Fibroblast of lung (primary cell): Measurements from ENCODE around the gene ATRN. TPM values are rescaled to one million over a fixed set of nuclear protein-coding genes. Genes with fewer than 3 reads are reported as not detected.

Source experiments
- DNase-seq, 2 donors: peaks; one replicate each; pipeline versions ENCODE4 v3.0.0 to v3.0.0-alpha.2; 2010; ENCODE audit warnings: low read depth in 2 of 2
- H2AFZ ChIP-seq: 2 replicates; pipeline ENCODE4 v1.5.1; 2012; ENCODE audit warnings: low read length, control low read depth, inconsistent platforms
- H3K27ac ChIP-seq: 2 replicates; pipeline ENCODE4 v1.5.1; 2011; ENCODE audit warnings: low read length, control low read depth; ENCODE audit not compliant: insufficient read depth
- H3K27me3 ChIP-seq: 2 replicates; pipeline ENCODE4 v1.5.1; 2011; ENCODE audit warnings: mild to moderate bottlenecking, low read length; ENCODE audit not compliant: control insufficient read depth, insufficient read depth
- H3K36me3 ChIP-seq: 2 replicates; pipeline ENCODE4 v1.5.1; 2011; ENCODE audit warnings: low read length; ENCODE audit not compliant: control insufficient read depth, insufficient read depth
- H3K4me1 ChIP-seq: 2 replicates; pipeline ENCODE4 v1.5.1; 2011; ENCODE audit warnings: low read length; ENCODE audit not compliant: control insufficient read depth, insufficient read depth; ENCODE audit errors: extremely low read depth
- H3K4me2 ChIP-seq: 2 replicates; pipeline ENCODE4 v1.5.1; 2011; ENCODE audit warnings: low read length, control low read depth; ENCODE audit not compliant: insufficient read depth; ENCODE audit errors: extremely low read depth
- H3K4me3 ChIP-seq, 4 experiments: fragments of 200-600 bp in 1 of 4; sonication (generic) in 1 of 4; replicated peaks in 1 of 4; 2 replicates each; pipeline ENCODE4 v1.5.1; 2011 to 2016; ENCODE audit warnings: low read length in 4 of 4, low read depth in 3 of 4, mild to moderate bottlenecking in 3 of 4, control low read depth in 2 of 4, inconsistent platforms in 1 of 4, mixed read lengths in 1 of 4; ENCODE audit not compliant: insufficient read depth in 1 of 4; ENCODE audit errors: control extremely low read depth in 1 of 4
- H3K79me2 ChIP-seq: 2 replicates; pipeline ENCODE4 v1.5.1; 2012; ENCODE audit warnings: mild to moderate bottlenecking, low read length, inconsistent platforms; ENCODE audit not compliant: control insufficient read depth, insufficient read depth
- H3K9ac ChIP-seq: 2 replicates; pipeline ENCODE4 v1.5.1; 2011; ENCODE audit warnings: mild to moderate bottlenecking, low read length, control low read depth; ENCODE audit not compliant: insufficient read depth
- H3K9me3 ChIP-seq: 2 replicates; pipeline ENCODE4 v1.5.1; 2012; ENCODE audit warnings: low read depth, low read length; ENCODE audit not compliant: control insufficient read depth, insufficient read depth
- H4K20me1 ChIP-seq: 2 replicates; pipeline ENCODE4 v1.5.1; 2011; ENCODE audit warnings: low read length; ENCODE audit not compliant: control insufficient read depth, insufficient read depth; ENCODE audit errors: extremely low read depth
- EZH2 ChIP-seq: IDR thresholded peaks from 2 replicates; pipeline ENCODE4 v1.5.1; 2012; ENCODE audit warnings: low read length, control low read depth, mild to moderate bottlenecking; ENCODE audit errors: missing control alignments
- polyA plus RNA-seq, 2 donors: library from polyadenylated mRNA; depleted of rRNA in 1 of 2; stranded (reverse) in 1 of 2; unstranded in 1 of 2; fragments of >200 nt; gene quantifications; 2 replicates each; pipeline ENCODE4 v1.2.1, GENCODE V29; 2011 to 2012; ENCODE audit warnings: missing spikeins in 1 of 2
- total RNA-seq: library from RNA; depleted of rRNA; stranded (reverse); fragments of >200 nt; gene quantifications from 2 replicates; pipeline ENCODE4 v1.2.1, GENCODE V29; 2014
- TF ChIP-seq, protein P1 (sequence below), 2 donors: IDR thresholded peaks in 1 of 2; conservative IDR thresholded peaks in 1 of 2; 1 replicate in 1 of 2; 2 replicates in 1 of 2; pipeline ENCODE4 v1.5.1; 2011 to 2012; ENCODE audit warnings: low read length in 2 of 2, control low read depth in 1 of 2, inconsistent platforms in 1 of 2, low read depth in 1 of 2, mild to moderate bottlenecking in 1 of 2

The ATRN gene
- total and polyA plus RNA-seq, 2 donors (not counting 1 experiment from before 2014, with no cell fraction given) = 30.6 to 48.8 TPM

DNA sequence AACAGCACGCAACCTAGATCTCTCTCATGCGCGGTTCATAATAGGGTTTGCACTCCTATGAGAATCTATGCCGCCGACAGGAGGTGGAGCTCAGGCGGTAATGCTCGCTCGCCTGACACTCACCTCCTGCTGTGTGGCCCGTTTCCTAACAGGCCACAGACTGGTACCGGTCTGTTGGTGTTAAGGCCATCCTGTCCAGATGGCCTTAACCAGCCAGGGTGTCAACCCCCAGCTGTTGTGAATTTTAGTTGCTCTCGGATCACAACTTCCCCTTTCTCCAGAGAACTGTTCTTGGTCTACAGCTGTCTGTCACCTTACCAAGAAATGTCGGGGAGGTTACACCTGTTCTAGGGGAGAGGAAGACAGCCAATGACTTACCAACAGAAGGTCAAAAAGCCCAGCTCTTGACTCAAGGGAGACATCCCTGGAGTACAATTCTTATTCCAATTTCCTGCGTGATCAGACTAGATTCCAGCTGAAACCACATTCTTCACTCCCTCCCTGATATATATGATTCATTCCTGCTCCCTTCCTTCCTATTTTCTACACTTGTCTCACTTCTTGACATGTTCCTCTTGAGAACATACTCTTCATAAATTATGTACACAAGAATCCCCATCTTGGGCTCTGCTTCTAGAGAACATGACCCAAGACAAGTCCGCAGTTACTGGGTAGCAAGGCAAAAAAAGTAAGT is 40.3 kb upstream of the ATRN start:
- TF ChIP-seq, protein P1, sequence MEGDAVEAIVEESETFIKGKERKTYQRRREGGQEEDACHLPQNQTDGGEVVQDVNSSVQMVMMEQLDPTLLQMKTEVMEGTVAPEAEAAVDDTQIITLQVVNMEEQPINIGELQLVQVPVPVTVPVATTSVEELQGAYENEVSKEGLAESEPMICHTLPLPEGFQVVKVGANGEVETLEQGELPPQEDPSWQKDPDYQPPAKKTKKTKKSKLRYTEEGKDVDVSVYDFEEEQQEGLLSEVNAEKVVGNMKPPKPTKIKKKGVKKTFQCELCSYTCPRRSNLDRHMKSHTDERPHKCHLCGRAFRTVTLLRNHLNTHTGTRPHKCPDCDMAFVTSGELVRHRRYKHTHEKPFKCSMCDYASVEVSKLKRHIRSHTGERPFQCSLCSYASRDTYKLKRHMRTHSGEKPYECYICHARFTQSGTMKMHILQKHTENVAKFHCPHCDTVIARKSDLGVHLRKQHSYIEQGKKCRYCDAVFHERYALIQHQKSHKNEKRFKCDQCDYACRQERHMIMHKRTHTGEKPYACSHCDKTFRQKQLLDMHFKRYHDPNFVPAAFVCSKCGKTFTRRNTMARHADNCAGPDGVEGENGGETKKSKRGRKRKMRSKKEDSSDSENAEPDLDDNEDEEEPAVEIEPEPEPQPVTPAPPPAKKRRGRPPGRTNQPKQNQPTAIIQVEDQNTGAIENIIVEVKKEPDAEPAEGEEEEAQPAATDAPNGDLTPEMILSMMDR (conservative IDR thresholded peaks at IDR 0.05 in 1 of 2, IDR thresholded peaks at IDR 0.05 in 1 of 2; ENCODE audit: low read depth in 1 of 2, low read length in 2 of 2) = no peak
- TF ChIP-seq EZH2 = no peak
- Histone ChIP-seq H3K79me2 (no peaks in the 10 kb centered on the region), H3K9ac (no peak overlapping the region), H2AFZ (no peak overlapping the region), H3K27me3 (no peaks in the 10 kb centered on the region), H3K27ac (no peak overlapping the region), H4K20me1 (no peaks in the 10 kb centered on the region), H3K4me3 (no peak overlapping the region), H3K36me3 (no peaks in the 10 kb centered on the region), H3K4me1 (no peaks in the 10 kb centered on the region), H3K4me2 (no peak overlapping the region), H3K9me3 (no peaks in the 10 kb centered on the region)
- DNase-seq = peak in 1 of 2 donors; percentile 62

DNA sequence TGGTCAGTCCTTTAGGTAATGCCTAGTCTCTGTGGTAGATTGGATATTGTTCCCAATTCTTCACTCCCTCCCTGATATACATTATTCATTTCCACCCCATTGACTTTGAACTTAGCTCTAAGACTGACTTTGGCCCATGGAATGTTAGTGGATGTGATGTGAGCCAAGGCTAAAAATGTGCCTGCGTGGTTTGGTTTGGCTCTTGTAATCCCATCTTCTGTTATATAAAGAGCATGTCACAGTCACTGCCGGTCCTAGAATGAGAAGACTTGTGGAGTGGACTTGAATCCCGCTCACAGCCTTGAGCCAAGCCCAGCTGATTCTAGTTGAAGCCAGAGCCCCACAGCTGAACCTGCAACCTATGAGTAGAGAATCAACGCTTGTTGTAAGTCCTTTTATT is 39.7 kb upstream of the ATRN start:
- H3K27me3 ChIP-seq = no peaks in the 10 kb centered on the region
- H3K79me2 ChIP-seq = no peaks in the 10 kb centered on the region
- H4K20me1 ChIP-seq = no peaks in the 10 kb centered on the region
- no peak for TF ChIP-seq EZH2
- TF ChIP-seq, protein P1 (conservative IDR thresholded peaks at IDR 0.05 in 1 of 2, IDR thresholded peaks at IDR 0.05 in 1 of 2; ENCODE audit: low read depth in 1 of 2, low read length in 2 of 2) = no peak
- no peaks in the 10 kb centered on the region for H3K9me3 ChIP-seq
- no peak overlapping the region for H3K4me3 ChIP-seq
- DNase-seq = peak in 1 of 2 donors; percentile 90
- no peak overlapping the region for H3K4me2 ChIP-seq
- no peak overlapping the region for H3K27ac ChIP-seq
- no peak overlapping the region for H3K9ac ChIP-seq
- no peaks in the 10 kb centered on the region for H3K4me1 ChIP-seq
- no peaks in the 10 kb centered on the region for H3K36me3 ChIP-seq
- no peak overlapping the region for H2AFZ ChIP-seq

DNA sequence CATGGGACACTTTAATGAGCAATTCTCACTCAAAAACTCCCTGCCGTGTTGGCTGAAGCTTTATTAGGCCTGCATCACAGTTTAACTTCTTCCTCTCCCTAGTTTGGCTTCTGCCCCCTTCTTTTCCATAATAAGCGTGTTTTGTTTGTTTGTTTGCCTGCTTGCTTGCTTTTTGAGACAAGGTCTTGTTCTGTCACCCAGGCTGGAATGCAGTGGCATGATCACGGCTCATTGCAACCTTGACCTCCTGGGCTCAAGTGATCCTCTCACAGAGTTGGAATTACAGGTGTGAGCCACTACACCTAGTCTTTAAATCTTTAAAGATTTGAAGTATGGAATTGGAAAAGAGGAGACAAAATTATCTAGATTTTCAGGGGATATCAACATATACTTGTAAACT is 38.0 kb upstream of the ATRN start:
- no peaks in the 10 kb centered on the region for H3K4me1 ChIP-seq
- H3K79me2 ChIP-seq = no peaks in the 10 kb centered on the region
- no peaks in the 10 kb centered on the region for H3K36me3 ChIP-seq
- H3K27ac ChIP-seq = no peak overlapping the region
- H2AFZ ChIP-seq = no peak overlapping the region
- H3K27me3 ChIP-seq = no peaks in the 10 kb centered on the region
- no peak for TF ChIP-seq EZH2
- TF ChIP-seq, protein P1 (conservative IDR thresholded peaks at IDR 0.05 in 1 of 2, IDR thresholded peaks at IDR 0.05 in 1 of 2; ENCODE audit: low read depth in 1 of 2, low read length in 2 of 2) = no peak
- H3K9me3 ChIP-seq = no peaks in the 10 kb centered on the region
- no peak overlapping the region for H3K9ac ChIP-seq
- H3K4me3 ChIP-seq = no peak overlapping the region
- no peak overlapping the region for H3K4me2 ChIP-seq
- no peaks in the 10 kb centered on the region for H4K20me1 ChIP-seq
- DNase-seq = no peak
